HepG2 (cell line): ENCODE results near the gene DOCK4. TPM values are rescaled to one million over a fixed set of nuclear protein-coding genes. Genes with fewer than 3 reads are reported as not detected.

Source experiments
- ATAC-seq: fragments of 200-7000 bp; cut with Tn5 transposase; 3 replicates; pipeline ENCODE4 v1.9.1; 2020; ENCODE audit warnings: mild to moderate bottlenecking, moderate library complexity
- BruUV-seq: library from RNA; stranded (reverse); fragments of 400-500 nt; replicated peaks from 2 replicates; lab custom pipeline; 2021; lab: Mats Ljungman, UMichigan
- CTCF ChIA-PET: fragments of 300-600 bp; formaldehyde crosslinking; extraction: SDS; loops from one replicate; lab custom pipeline; 2021; ENCODE audit warnings: low total read pairs, inconsistent platforms, low intra/inter-chr PET ratio; lab: Yijun Ruan, JAX
- POLR2A ChIA-PET: fragments of 350-600 bp; sonication (Branson Sonifier 250); formaldehyde crosslinking; loops from one replicate; lab custom pipeline; 2020; ENCODE audit warnings: antibody characterized with exemption, inconsistent platforms; lab: Yijun Ruan, JAX
- DNase-seq: peaks from one replicate; pipeline ENCODE4 v3.0.0-alpha.2; 2015; ENCODE audit warnings: low spot score
- FAIRE-seq: peaks from 3 replicates; lab custom pipeline; 2011; peaks lifted over from hg19 to GRCh38; lab: Jason Lieb, UNC
- H2AFZ ChIP-seq: one replicate; pipeline ENCODE4 v1.6.1; 2011; ENCODE audit warnings: low read length, inconsistent platforms
- H3K27ac ChIP-seq: fragments of 300-600 bp; 3 replicates; pipeline ENCODE4 v1.8.0; 2011; ENCODE audit warnings: mixed run types, mild to moderate bottlenecking, mixed read lengths, low read length, inconsistent platforms; ENCODE audit not compliant: insufficient read depth; ENCODE audit errors: extremely low read length
- H3K27me3 ChIP-seq, 2 experiments: fragments of 200-600 bp in 1 of 2; 2 replicates in 1 of 2; 3 replicates in 1 of 2; pipeline versions ENCODE4 v1.6.0 to v1.8.0; 2011; ENCODE audit warnings: low read length in 2 of 2, mild to moderate bottlenecking in 2 of 2, moderate library complexity in 2 of 2, inconsistent platforms in 1 of 2; ENCODE audit not compliant: insufficient read depth in 2 of 2, control insufficient read depth in 1 of 2
- H3K36me3 ChIP-seq, 2 experiments: fragments of 200-600 bp in 1 of 2; replicated peaks in 1 of 2; 2 replicates in 1 of 2; 3 replicates in 1 of 2; pipeline versions ENCODE4 v1.5.1 to v1.8.0; 2011; ENCODE audit warnings: low read length in 2 of 2, inconsistent platforms in 1 of 2; ENCODE audit not compliant: insufficient read depth in 2 of 2, control insufficient read depth in 1 of 2
- H3K4me1 ChIP-seq: 2 replicates; pipeline ENCODE4 v1.5.1; 2012; ENCODE audit warnings: low read length, inconsistent platforms; ENCODE audit not compliant: insufficient read depth
- H3K4me2 ChIP-seq: 2 replicates; pipeline ENCODE4 v1.6.0; 2011; ENCODE audit warnings: low read depth, low read length, inconsistent platforms
- H3K4me3 ChIP-seq, 3 experiments: fragments of 200-600 bp in 1 of 3; sonication (generic), shearing (Covaris generic) in 1 of 3; replicated peaks in 1 of 3; 2 replicates each; pipeline ENCODE4 v1.5.1; 2011 to 2016; ENCODE audit warnings: low read length in 3 of 3, inconsistent platforms in 2 of 3, low read depth in 2 of 3, mild to moderate bottlenecking in 2 of 3, control low read depth in 1 of 3, mixed read lengths in 1 of 3; ENCODE audit not compliant: insufficient read depth in 1 of 3
- H3K79me2 ChIP-seq: one replicate; pipeline ENCODE4 v1.6.1; 2011; ENCODE audit warnings: low read length, inconsistent platforms; ENCODE audit not compliant: insufficient read depth
- H3K9ac ChIP-seq: 2 replicates; pipeline ENCODE4 v1.6.0; 2011; ENCODE audit warnings: mild to moderate bottlenecking, low read depth, low read length, inconsistent platforms; ENCODE audit not compliant: insufficient read depth
- H3K9me3 ChIP-seq: 2 replicates; pipeline ENCODE4 v1.5.1; 2012; ENCODE audit warnings: mild to moderate bottlenecking, low read length
- H4K20me1 ChIP-seq: 2 replicates; pipeline ENCODE4 v1.6.0; 2011; ENCODE audit warnings: inconsistent platforms, mild to moderate bottlenecking, low read length, moderate library complexity; ENCODE audit not compliant: insufficient read depth
- CEBPG ChIP-seq: IDR thresholded peaks from 2 replicates; pipeline ENCODE4 v1.6.1; 2016
- GLI4 ChIP-seq: sonication (generic); formaldehyde crosslinking; IDR thresholded peaks from 2 replicates; pipeline ENCODE4 v1.5.1; 2020; ENCODE audit warnings: missing genetic modification reagents, mild to moderate bottlenecking, moderate library complexity, borderline replicate concordance
- HOMEZ ChIP-seq: IDR thresholded peaks from 2 replicates; pipeline ENCODE4 v1.6.1; 2016; ENCODE audit warnings: low read depth
- NRL ChIP-seq: sonication (generic); formaldehyde crosslinking; IDR thresholded peaks from 2 replicates; pipeline ENCODE4 v1.5.0; 2020; ENCODE audit warnings: missing genetic modification reagents, mild to moderate bottlenecking, moderate library complexity, borderline replicate concordance
- PPARG ChIP-seq: conservative IDR thresholded peaks from 2 replicates; pipeline ENCODE4 v1.6.1; 2016; ENCODE audit warnings: missing biosample characterization, missing genetic modification reagents
- SSRP1 ChIP-seq: IDR thresholded peaks from 2 replicates; pipeline ENCODE4 v1.6.1; 2016; ENCODE audit warnings: control low read depth
- TEF ChIP-seq: sonication (generic); formaldehyde crosslinking; IDR thresholded peaks from 2 replicates; pipeline ENCODE4 v1.5.0; 2020; ENCODE audit warnings: missing genetic modification reagents
- USF2 ChIP-seq, 2 experiments: sonication (generic) in 1 of 2; formaldehyde crosslinking in 1 of 2; IDR thresholded peaks; 2 replicates each; pipeline versions ENCODE4 v1.5.1 to v1.6.1; 2011 to 2020; ENCODE audit warnings: borderline replicate concordance in 1 of 2, low read depth in 1 of 2, low read length in 1 of 2, mild to moderate bottlenecking in 1 of 2, missing genetic modification reagents in 1 of 2, moderate library complexity in 1 of 2
- ZFP62 ChIP-seq: sonication (generic); formaldehyde crosslinking; IDR thresholded peaks from 2 replicates; pipeline ENCODE4 v1.4.0; 2020; ENCODE audit warnings: missing genetic modification reagents
- ZNF138 ChIP-seq: sonication (generic); formaldehyde crosslinking; IDR thresholded peaks from 2 replicates; pipeline ENCODE4 v1.5.0; 2020; ENCODE audit warnings: mild to moderate bottlenecking, low read depth, missing genetic modification reagents
- ZNF17 ChIP-seq: sonication (generic); formaldehyde crosslinking; IDR thresholded peaks from 2 replicates; pipeline ENCODE4 v1.5.0; 2020; ENCODE audit warnings: mild to moderate bottlenecking, missing genetic modification reagents
- ZNF253 ChIP-seq: sonication (generic); formaldehyde crosslinking; IDR thresholded peaks from 2 replicates; pipeline ENCODE4 v1.8.0; 2022; ENCODE audit warnings: mild to moderate bottlenecking, missing genetic modification reagents, borderline replicate concordance
- ZNF574 ChIP-seq: sonication (generic); formaldehyde crosslinking; IDR thresholded peaks from 2 replicates; pipeline ENCODE4 v1.4.0; 2020; ENCODE audit warnings: missing genetic modification reagents
- ZXDC ChIP-seq: sonication (generic); formaldehyde crosslinking; IDR thresholded peaks from 2 replicates; pipeline ENCODE4 v1.5.0; 2020; ENCODE audit warnings: mild to moderate bottlenecking, missing genetic modification reagents
- WGBS: methylation state at CpG from one replicate; pipeline ENCODE4 v1.1.6; 2017; ENCODE audit warnings: low lambda C conversion rate; 5-methylcytosine and 5-hydroxymethylcytosine counted together
- in situ Hi-C: cut with HindIII; loops from 2 replicates; pipeline ENCODE4 v1.10.0; 2017; ENCODE audit warnings: low pct_unique_long_range_greater_than_20kb; ENCODE audit not compliant: extremely low pct_ligation_motif_present
- intact Hi-C: fragments of 100-400 bp; cut with micrococcal nuclease; formaldehyde crosslinking; loops from one replicate; pipeline ENCODE4 v1.10.0; 2022; ENCODE audit not compliant: unreplicated experiment
- polyA plus RNA-seq, 8 experiments: library from polyadenylated mRNA; depleted of rRNA in 3 of 8; stranded (reverse) in 7 of 8; unstranded in 1 of 8; fragments of >200 nt; fragmentation: Illumina TruSeq in 4 of 8; extraction: Trizol in 4 of 8; gene quantifications; 2 replicates each; pipeline versions ENCODE4 v1.2.1 to v1.2.3, GENCODE V29; 2011 to 2016; ENCODE audit warnings: low read depth in 4 of 8, missing spikeins in 1 of 8, mixed read lengths in 1 of 8; ENCODE audit not compliant: insufficient read depth in 1 of 8
- total RNA-seq, 5 experiments: library from RNA; depleted of rRNA; stranded (reverse); fragments of >200 nt; fragmentation: Illumina TruSeq; extraction: Trizol; gene quantifications; 2 replicates each; pipeline ENCODE4 v1.2.3, GENCODE V29; 2016; ENCODE audit warnings: low read depth in 1 of 5

The DOCK4 gene
- total and polyA plus RNA-seq, 2 of the 13 experiments (the other 11 are each of a cell fraction or from before 2014, with no cell fraction given), result 13.5 to 17.4 TPM

GRCh38 chr7:112101201-112101846 lies 104.9 kb downstream of the DOCK4 start:
- in situ Hi-C loops, result no loop called here
- Histone ChIP-seq H3K27ac (no peak overlapping the region), H3K4me3 (no peak overlapping the region), H3K4me2 (no peak overlapping the region), H3K36me3 (no peaks in the 10 kb centered on the region), H3K79me2 (peaks cover 10% of the 10 kb centered on the region), H4K20me1 (no peaks in the 10 kb centered on the region), H3K27me3 (no peaks in the 10 kb centered on the region), H2AFZ (no peak overlapping the region), H3K9ac (no peak overlapping the region), H3K9me3 (no peaks in the 10 kb centered on the region), H3K4me1 (peaks cover 19% of the 10 kb centered on the region)
- ChIA-PET CTCF (no interaction called here), POLR2A (no interaction called here)
- ATAC-seq, result no peak
- intact Hi-C loops, result no loop called here
- BruUV-seq, result no TSS peak
- FAIRE-seq, result no peak
- DNase-seq, result no peak
- WGBS, result 90% methylated on average over 8 of the region's 8 CpGs
- TF ChIP-seq GLI4 (CRISPR knock-in tag) (no peak), ZNF17 (CRISPR knock-in tag) (no peak), SSRP1 (no peak), PPARG (CRISPR knock-in tag) (no peak), ZFP62 (CRISPR knock-in tag) (no peak), NRL (CRISPR knock-in tag) (no peak), ZNF138 (no peak), ZXDC (no peak), HOMEZ (CRISPR knock-in tag) (no peak), USF2 (IDR thresholded peaks at IDR 0.05; ENCODE audit: low read depth, low read length) (no peak), USF2 (CRISPR knock-in tag; IDR thresholded peaks at IDR 0.05; ENCODE audit: borderline replicate concordance) (no peak), ZNF253 (CRISPR knock-in tag) (no peak), TEF (no peak), CEBPG (CRISPR knock-in tag) (no peak), ZNF574 (CRISPR knock-in tag) (no peak)
